IMR-90 (cell line): Measurements from ENCODE around the gene ZNF774. TPM values are rescaled to one million over a fixed set of nuclear protein-coding genes. Genes with fewer than 3 reads are reported as not detected.

Source experiments
- ATAC-seq: fragments of 200-7000 bp; cut with Tn5 transposase; 2 replicates; pipeline ENCODE4 v1.9.1; 2020; ENCODE audit warnings: low read depth, mild to moderate bottlenecking, moderate library complexity
- BruUV-seq: library from RNA; stranded (reverse); fragments of 400-500 nt; replicated peaks from 2 replicates; lab custom pipeline; 2021; lab: Mats Ljungman, UMichigan
- CTCF ChIA-PET: fragments of 300-600 bp; formaldehyde crosslinking; extraction: SDS; loops from one replicate; lab custom pipeline; 2021; ENCODE audit warnings: antibody characterized with exemption; lab: Yijun Ruan, JAX
- POLR2A ChIA-PET: fragments of 300-600 bp; sonication (Branson Sonifier 250); formaldehyde crosslinking; loops from one replicate; lab custom pipeline; 2022; ENCODE audit warnings: antibody characterized with exemption; ENCODE audit not compliant: unreplicated experiment; lab: Charles Lee
- DNase-seq: peaks from one replicate; pipeline ENCODE4 v3.0.0; 2013
- H2AFZ ChIP-seq: replicated peaks from 2 replicates; pipeline ENCODE3; 2013; ENCODE audit warnings: low read length, mild to moderate bottlenecking; ENCODE audit not compliant: poor library complexity
- H2AK5ac ChIP-seq: 2 replicates; pipeline ENCODE4 v1.6.1; 2013; ENCODE audit warnings: low read depth, low read length, inconsistent platforms
- H2AK9ac ChIP-seq: replicated peaks from 2 replicates; pipeline ENCODE3; 2013; ENCODE audit warnings: mild to moderate bottlenecking, low read depth, low read length, moderate library complexity; ENCODE audit not compliant: poor library complexity
- H2BK120ac ChIP-seq: 2 replicates; pipeline ENCODE4 v1.6.1; 2013; ENCODE audit warnings: low read depth, low read length, inconsistent platforms
- H2BK15ac ChIP-seq: 3 replicates; pipeline ENCODE4 v1.6.1; 2013; ENCODE audit warnings: low read depth, low read length, inconsistent platforms
- H2BK20ac ChIP-seq: 2 replicates; pipeline ENCODE4 v1.6.1; 2013; ENCODE audit warnings: low read depth, mild to moderate bottlenecking, inconsistent platforms, low read length, moderate library complexity
- H2BK5ac ChIP-seq: 2 replicates; pipeline ENCODE4 v1.6.1; 2013; ENCODE audit warnings: mild to moderate bottlenecking, low read depth, low read length, inconsistent platforms; ENCODE audit not compliant: poor library complexity, severe bottlenecking
- H3K14ac ChIP-seq: replicated peaks from 2 replicates; pipeline ENCODE4 v1.6.1; 2013; ENCODE audit warnings: low read depth, low read length, inconsistent platforms
- H3K18ac ChIP-seq: 2 replicates; pipeline ENCODE4 v1.6.1; 2013; ENCODE audit warnings: low read depth, low read length, control low read depth
- H3K23ac ChIP-seq: 2 replicates; pipeline ENCODE4 v1.6.1; 2013; ENCODE audit warnings: low read depth, low read length, inconsistent platforms
- H3K27ac ChIP-seq: 2 replicates; pipeline ENCODE4 v1.5.1; 2013; ENCODE audit warnings: mild to moderate bottlenecking, control low read depth, low read length; ENCODE audit not compliant: insufficient read depth
- H3K27me3 ChIP-seq: 2 replicates; pipeline ENCODE4 v1.6.1; 2013; ENCODE audit warnings: low read length; ENCODE audit not compliant: control insufficient read depth, insufficient read depth
- H3K36me3 ChIP-seq: 2 replicates; pipeline ENCODE4 v1.6.1; 2013; ENCODE audit warnings: low read length, mixed read lengths; ENCODE audit not compliant: control insufficient read depth, insufficient read depth
- H3K4ac ChIP-seq: 2 replicates; pipeline ENCODE4 v1.6.1; 2013; ENCODE audit warnings: low read depth, low read length, inconsistent platforms
- H3K4me1 ChIP-seq: 2 replicates; pipeline ENCODE4 v1.6.1; 2013; ENCODE audit warnings: low read length, mixed read lengths; ENCODE audit not compliant: control insufficient read depth, insufficient read depth
- H3K4me2 ChIP-seq: 2 replicates; pipeline ENCODE4 v1.6.1; 2013; ENCODE audit warnings: low read depth, mild to moderate bottlenecking, control low read depth, low read length, moderate library complexity
- H3K4me3 ChIP-seq: 2 replicates; pipeline ENCODE4 v1.5.1; 2013; ENCODE audit warnings: low read depth, mild to moderate bottlenecking, control low read depth, low read length, moderate library complexity; ENCODE audit not compliant: insufficient read depth
- H3K56ac ChIP-seq: 2 replicates; pipeline ENCODE4 v1.6.1; 2013; ENCODE audit warnings: low read length, inconsistent platforms; ENCODE audit not compliant: insufficient read depth; ENCODE audit errors: extremely low read depth
- H3K79me1 ChIP-seq, 2 experiments: 2 replicates each; pipeline ENCODE4 v1.6.1; 2013; ENCODE audit warnings: low read length in 2 of 2, inconsistent platforms in 1 of 2, low read depth in 1 of 2
- H3K9ac ChIP-seq: 2 replicates; pipeline ENCODE4 v1.6.1; 2013; ENCODE audit warnings: low read depth, low read length, control low read depth
- H3K9me1 ChIP-seq: 2 replicates; pipeline ENCODE4 v1.6.1; 2013; ENCODE audit warnings: low read length, inconsistent platforms; ENCODE audit not compliant: insufficient read depth
- H3K9me3 ChIP-seq: 2 replicates; pipeline ENCODE4 v1.6.1; 2013; ENCODE audit warnings: low read length; ENCODE audit not compliant: control insufficient read depth, insufficient read depth
- H4K20me1 ChIP-seq: 2 replicates; pipeline ENCODE4 v1.6.1; 2013; ENCODE audit warnings: low read length, inconsistent platforms; ENCODE audit not compliant: insufficient read depth
- H4K5ac ChIP-seq: 2 replicates; pipeline ENCODE4 v1.6.1; 2013; ENCODE audit warnings: mild to moderate bottlenecking, low read depth, low read length, control low read depth
- H4K8ac ChIP-seq, 2 experiments: 2 replicates each; pipeline ENCODE4 v1.6.1; 2013; ENCODE audit warnings: low read depth in 2 of 2, low read length in 2 of 2, control low read depth in 1 of 2, inconsistent platforms in 1 of 2
- H4K91ac ChIP-seq: 2 replicates; pipeline ENCODE4 v1.6.1; 2013; ENCODE audit warnings: low read depth, low read length, inconsistent platforms; ENCODE audit not compliant: insufficient read depth
- BHLHE40 ChIP-seq: fragments of 150-350 bp; IDR thresholded peaks from 2 replicates; pipeline ENCODE4 v1.6.1; 2016; ENCODE audit warnings: mild to moderate bottlenecking, low read depth, low read length
- CEBPB ChIP-seq: IDR thresholded peaks from 2 replicates; pipeline ENCODE4 v1.6.1; 2012; ENCODE audit warnings: low read depth, low read length, improper control_type of control experiment
- CHD1 ChIP-seq: IDR thresholded peaks from 2 replicates; pipeline ENCODE4 v1.6.1; 2012; ENCODE audit warnings: low read depth, low read length, improper control_type of control experiment
- CTCF ChIP-seq: conservative IDR thresholded peaks from 2 replicates; pipeline ENCODE4 v1.5.1; 2012; ENCODE audit warnings: mild to moderate bottlenecking, low read depth, low read length, improper control_type of control experiment
- ELK1 ChIP-seq: fragments of 150-350 bp; IDR thresholded peaks from 2 replicates; pipeline ENCODE4 v1.6.1; 2016; ENCODE audit warnings: low read depth, mild to moderate bottlenecking, low read length, moderate library complexity, borderline replicate concordance
- FOS ChIP-seq: fragments of 150-350 bp; IDR thresholded peaks from 2 replicates; pipeline ENCODE4 v1.6.1; 2016; ENCODE audit warnings: low read depth, low read length
- MAFK ChIP-seq: IDR thresholded peaks from 2 replicates; pipeline ENCODE4 v1.6.1; 2012; ENCODE audit warnings: low read depth, low read length, improper control_type of control experiment
- MAZ ChIP-seq: IDR thresholded peaks from 2 replicates; pipeline ENCODE4 v1.6.1; 2012; ENCODE audit warnings: low read depth, mild to moderate bottlenecking, low read length, improper control_type of control experiment, moderate library complexity, borderline replicate concordance
- MXI1 ChIP-seq: IDR thresholded peaks from 2 replicates; pipeline ENCODE4 v1.6.1; 2012; ENCODE audit warnings: low read depth, mild to moderate bottlenecking, low read length, moderate library complexity, borderline replicate concordance
- NFE2L2 ChIP-seq: fragments of 150-350 bp; IDR thresholded peaks from 2 replicates; pipeline ENCODE4 v1.6.1; 2016; ENCODE audit warnings: low read depth, mild to moderate bottlenecking, low read length
- POLR2A ChIP-seq: IDR thresholded peaks from 2 replicates; pipeline ENCODE4 v1.6.1; 2012; ENCODE audit warnings: mild to moderate bottlenecking, low read depth, low read length
- RAD21 ChIP-seq: IDR thresholded peaks from 2 replicates; pipeline ENCODE4 v1.6.1; 2012; ENCODE audit warnings: low read length, improper control_type of control experiment
- RCOR1 ChIP-seq: IDR thresholded peaks from 2 replicates; pipeline ENCODE4 v1.6.1; 2012; ENCODE audit warnings: mild to moderate bottlenecking, low read length, improper control_type of control experiment; ENCODE audit not compliant: insufficient replicate concordance
- RFX5 ChIP-seq: IDR thresholded peaks from 2 replicates; pipeline ENCODE4 v1.8.0; 2012; ENCODE audit warnings: low read depth, mild to moderate bottlenecking, low read length, moderate library complexity
- SMC3 ChIP-seq: fragments of 150-350 bp; IDR thresholded peaks from 2 replicates; pipeline ENCODE4 v1.6.1; 2016; ENCODE audit warnings: low read depth, mild to moderate bottlenecking, antibody characterized with exemption, low read length, moderate library complexity
- USF2 ChIP-seq: fragments of 150-350 bp; IDR thresholded peaks from 2 replicates; pipeline ENCODE4 v1.6.1; 2017; ENCODE audit warnings: mild to moderate bottlenecking, antibody characterized with exemption, low read length, low read depth
- WGBS, 2 experiments: methylation state at CpG; one replicate each; pipeline versions ENCODE4 v1.1.5 to v1.1.7; 2013; ENCODE audit warnings: missing lambda C conversion rate in 2 of 2; ENCODE audit not compliant: insufficient read length in 1 of 2; ENCODE audit errors: extremely low coverage in 2 of 2; 5-methylcytosine and 5-hydroxymethylcytosine counted together
- dilution Hi-C: fragments of 300-500 bp; cut with HindIII; formaldehyde crosslinking; loops from one replicate; pipeline ENCODE4 v1.14.3; 2018; ENCODE audit warnings: low sequenced_read_pairs; ENCODE audit not compliant: unreplicated experiment
- in situ Hi-C: fragments of 300-500 bp; cut with MboI; formaldehyde crosslinking; loops from 3 replicates; pipeline ENCODE4 v1.14.3; 2019; ENCODE audit warnings: low sequenced_read_pairs, inconsistent platforms, mixed read lengths
- intact Hi-C: fragments of 100-400 bp; cut with micrococcal nuclease; formaldehyde crosslinking; loops from 2 replicates; pipeline ENCODE4 v1.10.0; 2022
- polyA plus RNA-seq, 3 experiments: library from polyadenylated mRNA; depleted of rRNA; stranded (reverse); fragments of >200 nt; gene quantifications; 2 replicates each; pipeline ENCODE4 v1.2.3, GENCODE V29; 2012; ENCODE audit warnings: low replicate concordance in 1 of 3
- total RNA-seq: library from RNA; depleted of rRNA; stranded (reverse); fragments of >200 nt; gene quantifications from 2 replicates; pipeline ENCODE4 v1.2.3, GENCODE V29; 2012

ZNF774 gene
- total and polyA plus RNA-seq, 2 of the 4 experiments (the other 2 are of a cell fraction), result 0.91 to 1.1 TPM

GRCh38 chr15:90365414-90366055 is 13.5 kb downstream of the ZNF774 start:
- 95 to 100% methylated on average over 2 to 8 of the region's 15 CpGs for WGBS, 2 experiments
- no peak overlapping the region for H3K14ac ChIP-seq
- no peak overlapping the region; the same call in 1 of the 2 replicates for H3K4ac ChIP-seq
- intact Hi-C loops, result no loop called here
- H3K27ac ChIP-seq, result no peak overlapping the region
- no peak overlapping the region for H3K56ac ChIP-seq
- no peak overlapping the region for H3K4me3 ChIP-seq
- H4K8ac ChIP-seq, result no peak overlapping the region
- in situ Hi-C loops, result no loop called here
- H3K9ac ChIP-seq, result no peak overlapping the region
- no peak overlapping the region; the same call in 1 of the 2 replicates for H2BK120ac ChIP-seq
- no peak for TF ChIP-seq NFE2L2
- TF ChIP-seq MXI1, result no peak
- TF ChIP-seq CEBPB, result no peak
- no peak for TF ChIP-seq MAZ
- no peak for TF ChIP-seq BHLHE40
- no peak for TF ChIP-seq RAD21
- TF ChIP-seq MAFK, result no peak
- TF ChIP-seq FOS, result no peak
- TF ChIP-seq SMC3, result no peak
- TF ChIP-seq RCOR1, result no peak
- no peak for TF ChIP-seq POLR2A
- no peak for TF ChIP-seq USF2
- no peak for TF ChIP-seq CHD1
- no peak for TF ChIP-seq RFX5
- TF ChIP-seq ELK1, result no peak
- no peak for TF ChIP-seq CTCF
- H2AK5ac ChIP-seq, result peak overlapping the region; percentile 29; the same call in 1 of the 2 replicates
- POLR2A ChIA-PET, result no interaction called here
- CTCF ChIA-PET, result no interaction called here
- no peaks in the 10 kb centered on the region for H3K9me3 ChIP-seq
- BruUV-seq, result no TSS peak
- H3K27me3 ChIP-seq, result no peaks in the 10 kb centered on the region
- H3K36me3 ChIP-seq, result no peaks in the 10 kb centered on the region
- DNase-seq (no peak), ATAC-seq (no peak)
- H3K18ac ChIP-seq, result no peak overlapping the region
- peaks cover 16% of the 10 kb centered on the region for H3K4me1 ChIP-seq
- H2BK5ac ChIP-seq, result no peak overlapping the region
- H3K79me1 ChIP-seq, result 0 out of 4 replicates have a peak, but pooled peaks cover 0 to 6% of the 10 kb centered on the region in 2 experiments
- no peaks in the 10 kb centered on the region; the same call in none of the 2 replicates for H3K9me1 ChIP-seq
- no peak overlapping the region for H4K91ac ChIP-seq
- dilution Hi-C loops, result no loop called here
- peak overlapping the region; percentile 48 for H2AK9ac ChIP-seq
- H3K4me2 ChIP-seq, result no peak overlapping the region
- no peak overlapping the region for H2BK20ac ChIP-seq
- no peak overlapping the region for H3K23ac ChIP-seq
- H4K5ac ChIP-seq, result no peak overlapping the region
- H2BK15ac ChIP-seq, result peak overlapping the region; percentile 91; the same call in 1 of the 3 replicates
- H4K20me1 ChIP-seq, result no peaks in the 10 kb centered on the region
- H2AFZ ChIP-seq, result no peak overlapping the region
